Measurements from ENCODE around the gene ZCCHC14. TPM values are rescaled to one million over a fixed set of nuclear protein-coding genes. Genes with fewer than 3 reads are reported as not detected.
A peak's percentile ranks its signal among the peaks of the same experiment; 100 is the strongest.
"Not testable (repeated sequence)": the region's sequence is repeated elsewhere in the genome, so short reads cannot be mapped to it uniquely, and the experiment has no call there.

The ZCCHC14 gene
- total RNA-seq, 2 donors from 2014 or later, result 24.5 to 24.6 TPM

DNA sequence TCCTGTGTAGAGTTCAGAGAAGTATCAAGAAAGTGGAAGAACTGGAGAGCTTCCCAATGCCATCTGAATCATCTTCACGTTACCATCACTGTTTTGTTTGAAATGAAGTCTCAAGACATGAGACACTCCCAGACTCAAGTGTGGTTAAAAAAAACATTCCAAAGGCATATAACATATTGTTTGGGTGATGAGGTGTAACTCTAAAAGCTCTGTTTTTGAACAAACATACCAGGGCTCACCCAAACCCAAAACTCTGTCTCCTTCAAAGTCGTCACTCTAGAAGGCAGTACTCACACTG, 6.3 kb upstream of the ZCCHC14 start:
- peaks cover 7% of the 10 kb centered on the region for H3K4me1 ChIP-seq
- H3K27me3 ChIP-seq, result no peaks in the 10 kb centered on the region
- no peaks in the 10 kb centered on the region for H3K36me3 ChIP-seq
- DNase-seq, result no peak
- TF ChIP-seq, protein P1, sequence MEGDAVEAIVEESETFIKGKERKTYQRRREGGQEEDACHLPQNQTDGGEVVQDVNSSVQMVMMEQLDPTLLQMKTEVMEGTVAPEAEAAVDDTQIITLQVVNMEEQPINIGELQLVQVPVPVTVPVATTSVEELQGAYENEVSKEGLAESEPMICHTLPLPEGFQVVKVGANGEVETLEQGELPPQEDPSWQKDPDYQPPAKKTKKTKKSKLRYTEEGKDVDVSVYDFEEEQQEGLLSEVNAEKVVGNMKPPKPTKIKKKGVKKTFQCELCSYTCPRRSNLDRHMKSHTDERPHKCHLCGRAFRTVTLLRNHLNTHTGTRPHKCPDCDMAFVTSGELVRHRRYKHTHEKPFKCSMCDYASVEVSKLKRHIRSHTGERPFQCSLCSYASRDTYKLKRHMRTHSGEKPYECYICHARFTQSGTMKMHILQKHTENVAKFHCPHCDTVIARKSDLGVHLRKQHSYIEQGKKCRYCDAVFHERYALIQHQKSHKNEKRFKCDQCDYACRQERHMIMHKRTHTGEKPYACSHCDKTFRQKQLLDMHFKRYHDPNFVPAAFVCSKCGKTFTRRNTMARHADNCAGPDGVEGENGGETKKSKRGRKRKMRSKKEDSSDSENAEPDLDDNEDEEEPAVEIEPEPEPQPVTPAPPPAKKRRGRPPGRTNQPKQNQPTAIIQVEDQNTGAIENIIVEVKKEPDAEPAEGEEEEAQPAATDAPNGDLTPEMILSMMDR (IDR thresholded peaks at IDR 0.05), result no peak
- intact Hi-C loops (cut with DNase I), result no loop called here
- no peak overlapping the region for H3K4me3 ChIP-seq
- H3K9me3 ChIP-seq, result no peaks in the 10 kb centered on the region
- H3K9ac ChIP-seq (ENCODE audit: low read depth in 2 of 2, low read length in 2 of 2), result no peak overlapping the region
- H3K27ac ChIP-seq, result no peak overlapping the region

DNA sequence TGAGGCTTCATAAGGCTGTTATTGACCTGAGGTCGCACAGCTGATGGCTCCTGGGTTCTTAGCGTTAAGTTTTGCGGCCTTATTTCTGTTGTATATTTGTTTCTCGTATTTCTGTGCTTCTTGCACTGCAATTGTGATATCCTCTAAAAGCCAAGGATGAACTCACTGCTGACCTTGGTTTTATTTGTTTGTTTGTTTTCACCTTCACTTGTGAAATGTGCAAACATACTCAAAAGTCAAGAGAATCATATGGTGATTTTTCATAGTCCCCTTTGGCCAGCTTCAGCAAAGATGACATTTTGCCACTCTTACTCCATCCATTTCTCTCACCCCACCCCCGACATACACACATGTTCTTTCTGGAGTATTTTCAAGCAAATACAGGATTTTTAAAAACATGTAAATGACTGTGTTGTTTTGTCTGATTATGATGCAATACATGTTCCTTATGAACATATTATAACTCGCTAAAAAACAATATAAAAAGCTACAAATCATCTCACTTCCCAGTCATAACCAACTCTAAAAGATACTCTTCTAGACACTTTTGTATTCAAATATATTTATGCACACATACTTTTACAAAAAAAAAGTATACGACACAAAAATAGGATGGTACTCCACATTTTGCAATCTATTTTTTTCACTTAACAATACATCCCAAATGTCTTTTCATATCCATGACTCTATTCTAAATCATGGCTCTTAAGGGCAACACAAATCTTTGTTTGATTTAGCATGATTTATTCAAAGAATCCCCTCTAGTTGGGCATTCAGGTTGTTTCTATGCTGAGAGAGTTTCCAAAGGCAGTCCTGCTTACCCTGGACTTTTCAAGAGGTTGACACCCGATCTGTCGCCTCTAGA, 5.7 kb upstream of the ZCCHC14 start:
- no peak overlapping the region for H3K4me3 ChIP-seq
- no peak overlapping the region for H3K9ac ChIP-seq (ENCODE audit: low read depth in 2 of 2, low read length in 2 of 2)
- no peaks in the 10 kb centered on the region for H3K27me3 ChIP-seq
- intact Hi-C loops (cut with DNase I), result no loop called here
- no peaks in the 10 kb centered on the region for H3K9me3 ChIP-seq
- DNase-seq, result no peak
- no peaks in the 10 kb centered on the region for H3K36me3 ChIP-seq
- TF ChIP-seq, protein P1 (IDR thresholded peaks at IDR 0.05), result no peak
- H3K4me1 ChIP-seq, result peaks cover 9% of the 10 kb centered on the region
- H3K27ac ChIP-seq, result no peak overlapping the region

DNA sequence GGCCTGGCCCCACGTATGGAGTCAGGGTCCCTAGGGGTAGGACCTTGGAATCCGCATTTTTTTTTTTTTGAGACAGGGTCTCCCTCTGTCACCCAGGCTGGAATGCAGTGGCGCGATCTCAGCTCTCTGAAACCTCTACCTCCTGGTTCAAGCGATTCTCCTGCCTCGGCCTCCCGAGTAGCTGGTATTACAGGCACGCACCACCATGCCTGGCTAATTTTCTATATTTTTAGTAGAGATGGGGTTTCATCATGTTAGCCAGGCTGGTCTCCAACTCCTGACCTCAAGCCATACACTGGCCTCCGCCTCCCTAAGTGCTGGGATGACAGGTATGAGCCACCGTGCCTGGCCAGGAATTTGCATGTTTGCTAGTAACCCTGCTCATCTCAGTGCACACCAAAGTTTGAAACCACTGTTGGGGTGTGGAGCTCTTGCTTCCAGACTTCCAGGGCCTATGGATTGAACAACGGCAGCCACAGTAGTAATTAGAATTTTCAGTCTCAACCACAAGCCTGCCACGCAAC, 5.0 kb upstream of the ZCCHC14 start:
- H3K9ac ChIP-seq (ENCODE audit: low read depth in 2 of 2, low read length in 2 of 2); DNase-seq; H3K36me3 ChIP-seq; H3K27ac ChIP-seq; H3K9me3 ChIP-seq; H3K27me3 ChIP-seq; intact Hi-C loops (cut with DNase I); H3K4me3 ChIP-seq: not testable (repeated sequence)
- peaks cover 12% of the 10 kb centered on the region for H3K4me1 ChIP-seq

- intact Hi-C loops (cut with DNase I); H3K36me3 ChIP-seq; H3K27me3 ChIP-seq; H3K4me3 ChIP-seq; H3K9me3 ChIP-seq: not testable (repeated sequence)
- Histone ChIP-seq H3K9ac (ENCODE audit: low read depth in 2 of 2, low read length in 2 of 2) (peak overlapping the region in 1 of 2 donors; percentile 62), H3K4me1 (peaks cover 12% of the 10 kb centered on the region), H3K27ac (peak overlapping the region; percentile 67)
- DNase-seq, result peak; percentile 58
These were observed 4.4 kb upstream of the ZCCHC14 start for GRCh38 chr16:87497023-87497766.

DNA sequence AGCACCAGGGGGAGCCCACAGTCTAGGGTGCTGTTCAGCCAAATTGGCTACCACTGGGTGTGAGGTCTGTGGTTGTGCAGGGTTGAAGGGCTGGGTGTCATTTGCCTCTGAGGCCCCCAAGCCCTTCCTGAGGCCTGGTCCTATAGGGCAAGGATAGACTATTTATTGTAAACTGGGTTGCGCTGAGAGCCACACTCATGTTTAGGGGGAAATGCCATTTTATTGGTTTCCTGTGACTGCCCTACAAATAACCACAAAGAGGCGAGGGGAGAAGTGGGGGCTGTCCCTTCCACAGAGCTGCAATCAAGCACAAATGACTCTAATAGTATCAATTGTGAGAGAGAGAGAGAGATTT, 3.6 kb upstream of the ZCCHC14 start:
- H3K27me3 ChIP-seq, result no peaks in the 10 kb centered on the region
- TF ChIP-seq, protein P1 (IDR thresholded peaks at IDR 0.05), result no peak
- no peak for DNase-seq
- peaks cover 12% of the 10 kb centered on the region for H3K4me1 ChIP-seq
- intact Hi-C loops (cut with DNase I), result no loop called here
- H3K36me3 ChIP-seq, result no peaks in the 10 kb centered on the region
- peak overlapping the region; percentile 67 for H3K27ac ChIP-seq
- H3K4me3 ChIP-seq, result no peak overlapping the region
- H3K9me3 ChIP-seq, result no peaks in the 10 kb centered on the region
- H3K9ac ChIP-seq (ENCODE audit: low read depth in 2 of 2, low read length in 2 of 2), result peak overlapping the region in 1 of 2 donors; percentile 62

GRCh38 chr16:87495578-87496446, 3.0 kb upstream of the ZCCHC14 start:
- Histone ChIP-seq H3K27me3 (no peaks in the 10 kb centered on the region), H3K27ac (no peak overlapping the region), H3K9ac (ENCODE audit: low read depth in 2 of 2, low read length in 2 of 2) (no peak overlapping the region), H3K9me3 (no peaks in the 10 kb centered on the region), H3K36me3 (no peaks in the 10 kb centered on the region), H3K4me1 (peaks cover 12% of the 10 kb centered on the region), H3K4me3 (no peak overlapping the region)
- TF ChIP-seq, protein P1 (IDR thresholded peaks at IDR 0.05), result no peak
- DNase-seq, result no peak
- intact Hi-C loops (cut with DNase I), result no loop called here

Measured in colonic mucosa (tissue), 4 donors.